ENCODE results near the gene SMYD4.
"Not testable (repeated sequence)": the region's sequence is repeated elsewhere in the genome, so short reads cannot be mapped to it uniquely, and the experiment has no call there.

The SMYD4 gene

GRCh38 chr17:1782171-1782567 is 47.5 kb downstream of the SMYD4 start:
- DNase-seq (ENCODE audit: low read depth, low spot score) = no peak
- Histone ChIP-seq H3K4me3 (ENCODE audit: insufficient read length, low read depth) (no peak overlapping the region), H3K27me3 (ENCODE audit: insufficient read depth, insufficient read length) (no peaks in the 10 kb centered on the region), H3K9ac (ENCODE audit: insufficient read length, low read depth) (no peak overlapping the region), H3K4me1 (ENCODE audit: insufficient read depth, insufficient read length) (no peaks in the 10 kb centered on the region), H3K9me3 (ENCODE audit: insufficient read depth, low read length) (no peaks in the 10 kb centered on the region), H3K36me3 (ENCODE audit: insufficient read depth, insufficient read length, low read length) (peaks cover 66% of the 10 kb centered on the region)
- TF ChIP-seq ZNF274 (IDR thresholded peaks at IDR 0.05; ENCODE audit: low read depth, low read length) = no peak

DNA sequence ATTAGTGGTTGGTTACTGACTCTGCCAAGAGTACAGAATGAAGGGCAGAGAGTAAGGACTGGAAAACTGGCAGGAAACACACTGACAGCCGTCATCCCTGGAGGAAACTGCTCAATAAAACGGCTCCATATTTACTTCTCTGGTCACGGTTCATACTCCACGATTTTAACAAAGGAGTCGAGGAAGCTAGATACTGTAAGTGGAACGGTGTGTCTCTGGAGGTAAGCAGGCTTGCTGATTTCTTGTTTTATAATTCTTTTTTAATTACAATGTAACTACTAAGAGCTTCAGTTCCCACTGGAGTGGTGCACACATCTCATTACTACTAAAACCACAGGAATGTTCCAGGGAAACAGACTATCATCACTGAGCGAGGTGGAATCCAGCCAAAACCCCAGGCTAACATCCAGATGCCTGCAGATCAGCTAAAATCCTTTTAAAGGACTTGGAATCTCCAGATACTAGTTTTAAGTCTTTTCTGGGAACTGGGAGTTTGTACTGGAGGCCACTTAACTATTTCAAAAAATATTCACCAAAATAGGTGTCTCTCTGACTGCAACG is 50.1 kb downstream of the SMYD4 start:
- no peaks in the 10 kb centered on the region for H3K27me3 ChIP-seq (ENCODE audit: insufficient read depth, insufficient read length)
- DNase-seq (ENCODE audit: low read depth, low spot score) = no peak
- peaks cover 71% of the 10 kb centered on the region for H3K36me3 ChIP-seq (ENCODE audit: insufficient read depth, insufficient read length, low read length)
- H3K4me1 ChIP-seq (ENCODE audit: insufficient read depth, insufficient read length) = no peaks in the 10 kb centered on the region
- H3K4me3 ChIP-seq (ENCODE audit: insufficient read length, low read depth) = no peak overlapping the region
- no peaks in the 10 kb centered on the region for H3K9me3 ChIP-seq (ENCODE audit: insufficient read depth, low read length)
- no peak overlapping the region for H3K9ac ChIP-seq (ENCODE audit: insufficient read length, low read depth)
- TF ChIP-seq YY1 (IDR thresholded peaks at IDR 0.05; ENCODE audit: insufficient read depth, insufficient read length) = no peak
- no peak for TF ChIP-seq ZNF274 (IDR thresholded peaks at IDR 0.05; ENCODE audit: low read depth, low read length)
- TF ChIP-seq SUZ12 (IDR thresholded peaks at IDR 0.05; ENCODE audit: extremely low read depth, insufficient read depth, insufficient read length) = no peak

GRCh38 chr17:1776857-1777256 is 52.8 kb downstream of the SMYD4 start:
- no peak overlapping the region for H3K4me3 ChIP-seq (ENCODE audit: insufficient read length, low read depth)
- peaks cover 53% of the 10 kb centered on the region for H3K36me3 ChIP-seq (ENCODE audit: insufficient read depth, insufficient read length, low read length)
- H3K27me3 ChIP-seq (ENCODE audit: insufficient read depth, insufficient read length) = no peaks in the 10 kb centered on the region
- DNase-seq (ENCODE audit: low read depth, low spot score) = no peak
- no peaks in the 10 kb centered on the region for H3K9me3 ChIP-seq (ENCODE audit: insufficient read depth, low read length)
- H3K9ac ChIP-seq (ENCODE audit: insufficient read length, low read depth) = no peak overlapping the region
- no peaks in the 10 kb centered on the region for H3K4me1 ChIP-seq (ENCODE audit: insufficient read depth, insufficient read length)
- TF ChIP-seq ZNF274 (IDR thresholded peaks at IDR 0.05; ENCODE audit: low read depth, low read length) = no peak

GRCh38 chr17:1776328-1776727 is 53.4 kb downstream of the SMYD4 start:
- Histone ChIP-seq H3K4me3 (ENCODE audit: insufficient read length, low read depth) (no peak overlapping the region), H3K9ac (ENCODE audit: insufficient read length, low read depth) (no peak overlapping the region), H3K4me1 (ENCODE audit: insufficient read depth, insufficient read length) (no peaks in the 10 kb centered on the region), H3K36me3 (ENCODE audit: insufficient read depth, insufficient read length, low read length) (peaks cover 51% of the 10 kb centered on the region), H3K27me3 (ENCODE audit: insufficient read depth, insufficient read length) (no peaks in the 10 kb centered on the region), H3K9me3 (ENCODE audit: insufficient read depth, low read length) (no peaks in the 10 kb centered on the region)
- TF ChIP-seq YY1 (IDR thresholded peaks at IDR 0.05; ENCODE audit: insufficient read depth, insufficient read length) (no peak), ZNF274 (IDR thresholded peaks at IDR 0.05; ENCODE audit: low read depth, low read length) (no peak), SUZ12 (IDR thresholded peaks at IDR 0.05; ENCODE audit: extremely low read depth, insufficient read depth, insufficient read length) (no peak)
- no peak for DNase-seq (ENCODE audit: low read depth, low spot score)

GRCh38 chr17:1774390-1775176 is 55.1 kb downstream of the SMYD4 start:
- no peak for DNase-seq (ENCODE audit: low read depth, low spot score)
- H3K36me3 ChIP-seq (ENCODE audit: insufficient read depth, insufficient read length, low read length) = peaks cover 48% of the 10 kb centered on the region
- no peak overlapping the region for H3K4me3 ChIP-seq (ENCODE audit: insufficient read length, low read depth)
- H3K9ac ChIP-seq (ENCODE audit: insufficient read length, low read depth) = no peak overlapping the region
- H3K9me3 ChIP-seq (ENCODE audit: insufficient read depth, low read length) = no peaks in the 10 kb centered on the region
- no peaks in the 10 kb centered on the region for H3K27me3 ChIP-seq (ENCODE audit: insufficient read depth, insufficient read length)
- H3K4me1 ChIP-seq (ENCODE audit: insufficient read depth, insufficient read length) = no peaks in the 10 kb centered on the region
- no peak for TF ChIP-seq SUZ12 (IDR thresholded peaks at IDR 0.05; ENCODE audit: extremely low read depth, insufficient read depth, insufficient read length)
- no peak for TF ChIP-seq ZNF274 (IDR thresholded peaks at IDR 0.05; ENCODE audit: low read depth, low read length)
- no peak for TF ChIP-seq YY1 (IDR thresholded peaks at IDR 0.05; ENCODE audit: insufficient read depth, insufficient read length)

DNA sequence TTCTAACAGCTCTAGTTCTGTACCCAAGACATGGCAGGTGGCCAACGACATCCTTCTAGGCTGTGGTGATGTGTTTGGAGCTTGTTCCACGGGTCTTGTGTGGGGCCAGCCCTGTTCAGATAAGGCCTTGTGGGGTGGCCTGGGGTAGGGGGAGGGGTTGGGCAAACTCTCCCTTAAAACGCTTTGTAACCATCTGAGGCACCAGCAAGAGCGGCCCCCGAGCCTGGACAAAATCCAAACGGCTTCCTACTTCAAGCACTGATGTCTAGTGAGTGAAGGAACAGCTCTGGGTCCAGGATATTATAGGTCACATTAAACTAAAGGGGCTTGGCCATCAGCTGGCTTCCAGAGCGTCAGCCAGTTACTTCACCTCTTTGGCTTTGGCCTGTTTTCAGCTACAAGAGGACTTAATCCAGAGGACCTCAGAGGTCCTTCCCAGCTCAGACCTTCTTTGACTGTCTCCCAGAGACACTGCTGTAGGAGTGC is 56.0 kb downstream of the SMYD4 start:
- TF ChIP-seq YY1 (IDR thresholded peaks at IDR 0.05; ENCODE audit: insufficient read depth, insufficient read length) = no peak
- no peak for TF ChIP-seq SUZ12 (IDR thresholded peaks at IDR 0.05; ENCODE audit: extremely low read depth, insufficient read depth, insufficient read length)
- no peak for TF ChIP-seq ZNF274 (IDR thresholded peaks at IDR 0.05; ENCODE audit: low read depth, low read length)
- no peaks in the 10 kb centered on the region for H3K9me3 ChIP-seq (ENCODE audit: insufficient read depth, low read length)
- H3K4me1 ChIP-seq (ENCODE audit: insufficient read depth, insufficient read length) = no peaks in the 10 kb centered on the region
- peaks cover 48% of the 10 kb centered on the region for H3K36me3 ChIP-seq (ENCODE audit: insufficient read depth, insufficient read length, low read length)
- no peak overlapping the region for H3K4me3 ChIP-seq (ENCODE audit: insufficient read length, low read depth)
- no peak for DNase-seq (ENCODE audit: low read depth, low spot score)
- no peaks in the 10 kb centered on the region for H3K27me3 ChIP-seq (ENCODE audit: insufficient read depth, insufficient read length)
- no peak overlapping the region for H3K9ac ChIP-seq (ENCODE audit: insufficient read length, low read depth)

DNA sequence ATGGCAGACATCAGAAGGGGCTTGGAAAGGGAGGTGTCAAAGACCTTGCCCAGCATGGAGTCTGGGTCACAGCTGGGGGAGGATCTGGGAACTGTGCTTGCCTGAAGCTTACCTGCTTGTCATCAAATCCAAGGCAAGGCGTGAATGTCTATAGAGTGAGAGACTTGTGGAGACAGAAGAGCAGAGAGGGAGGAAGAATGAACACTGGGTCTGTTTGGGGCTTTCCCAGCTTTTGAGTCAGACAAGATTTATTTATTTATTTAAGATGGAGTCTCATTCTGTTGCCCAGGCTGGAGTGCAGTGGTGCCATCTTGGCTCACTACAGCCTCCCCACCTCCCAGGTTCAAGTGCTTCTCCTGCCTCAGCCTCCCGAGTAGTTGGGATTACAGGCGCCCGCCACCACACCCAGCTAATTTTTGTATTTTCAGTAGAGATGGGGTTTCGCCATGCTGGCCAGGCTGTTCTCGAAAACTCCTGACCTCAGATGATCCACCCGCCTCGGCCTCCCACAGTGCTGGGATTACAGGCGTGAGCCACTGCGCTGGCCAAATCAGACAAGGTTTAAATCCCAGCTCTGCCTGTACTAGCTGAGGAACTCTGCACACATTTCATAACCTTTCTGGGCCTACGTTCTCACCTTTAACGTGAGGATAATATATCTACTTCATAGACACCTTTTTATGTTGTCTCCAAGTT is 56.6 kb downstream of the SMYD4 start:
- not testable (repeated sequence) for H3K27me3 ChIP-seq (ENCODE audit: insufficient read depth, insufficient read length); H3K9ac ChIP-seq (ENCODE audit: insufficient read length, low read depth); H3K4me3 ChIP-seq (ENCODE audit: insufficient read length, low read depth); H3K4me1 ChIP-seq (ENCODE audit: insufficient read depth, insufficient read length); H3K9me3 ChIP-seq (ENCODE audit: insufficient read depth, low read length); DNase-seq (ENCODE audit: low read depth, low spot score)
- H3K36me3 ChIP-seq (ENCODE audit: insufficient read depth, insufficient read length, low read length) = peaks cover 42% of the 10 kb centered on the region
